RPMI7951 (cell line): ENCODE measurements around the gene VPS26C. TPM values are rescaled to one million over a fixed set of nuclear protein-coding genes. Genes with fewer than 3 reads are reported as not detected.

ENCODE experiments used
- total RNA-seq: library from RNA; depleted of rRNA; stranded (reverse); fragments of >200 nt; shearing (Covaris generic); gene quantifications from 2 replicates; pipeline ENCODE4 v1.2.3, GENCODE V29; 2014; rRNA removed

Gene VPS26C
- total RNA-seq, 1 experiment from 2014 or later = 52.5 TPM

Other genes starting within 250 kb of the VPS26C start
- 11.3 and 22.8 TPM in 2 replicates for gene PIGP, start 194.3 kb downstream of the VPS26C start, total RNA-seq
- gene TTC3, start 194.1 kb downstream of the VPS26C start, total RNA-seq = 65.9 and 74.0 TPM in 2 replicates
- gene DYRK1A, start 99.4 kb upstream of the VPS26C start, total RNA-seq = 30.2 and 32.9 TPM in 2 replicates